NCI-H2107 (cell line): ENCODE data around the gene GPR17.

Experiments
- DNase-seq: peaks from one replicate; lab custom pipeline; 2025; lab: John Stamatoyannopoulos, UW

The GPR17 gene

DNA sequence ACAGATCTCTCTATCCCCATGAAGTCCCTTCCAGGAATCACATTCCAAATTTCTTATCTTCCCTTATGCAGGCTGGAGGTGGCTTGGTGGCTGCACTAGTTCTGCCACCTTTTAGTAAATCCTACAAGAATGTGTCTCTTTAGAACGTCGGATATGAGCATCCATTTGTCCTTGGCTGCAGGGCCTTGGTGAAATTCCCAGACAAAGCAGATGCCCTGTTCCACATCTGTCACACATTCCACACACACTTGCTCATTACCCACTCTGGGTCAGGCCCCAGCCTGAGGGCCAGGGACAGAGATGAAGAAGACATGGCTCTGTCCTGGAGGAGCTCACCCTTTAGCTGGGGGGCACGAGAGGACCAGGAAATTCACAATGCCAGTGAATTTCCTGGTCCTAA lies 31.2 kb upstream of the GPR17 start:
- no peak for DNase-seq

DNA sequence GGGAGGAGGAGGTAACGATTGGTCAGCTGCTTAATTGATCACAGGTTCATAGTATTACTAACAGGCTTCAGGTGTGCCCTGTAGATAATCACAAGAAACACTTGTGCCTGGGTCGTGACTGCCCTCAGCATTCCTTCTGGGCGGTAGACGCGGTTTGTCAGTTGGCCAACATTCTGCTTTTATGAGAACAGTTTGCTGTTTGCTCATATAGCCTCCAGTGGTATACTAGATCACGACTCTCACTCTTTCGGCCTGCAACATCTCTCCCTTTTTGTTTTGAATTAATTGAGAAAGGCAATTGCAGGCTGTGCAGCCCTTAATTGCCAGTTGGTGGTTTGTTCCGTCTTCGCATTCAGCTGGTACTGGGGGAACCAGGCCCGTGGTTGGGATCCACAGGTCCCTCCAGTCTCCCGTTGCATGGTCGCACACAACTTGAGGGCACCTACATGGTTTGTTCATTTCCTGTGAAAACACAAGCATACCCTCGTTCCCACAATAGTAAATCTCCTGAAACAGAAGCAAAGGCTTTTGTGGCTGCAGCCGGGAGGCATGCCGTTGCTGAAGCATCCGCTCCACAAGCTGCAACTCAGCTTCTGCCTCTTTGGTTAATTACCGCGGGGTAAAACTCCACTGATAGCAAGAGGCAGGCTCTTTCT lies 30.3 kb upstream of the GPR17 start:
- no peak for DNase-seq

DNA sequence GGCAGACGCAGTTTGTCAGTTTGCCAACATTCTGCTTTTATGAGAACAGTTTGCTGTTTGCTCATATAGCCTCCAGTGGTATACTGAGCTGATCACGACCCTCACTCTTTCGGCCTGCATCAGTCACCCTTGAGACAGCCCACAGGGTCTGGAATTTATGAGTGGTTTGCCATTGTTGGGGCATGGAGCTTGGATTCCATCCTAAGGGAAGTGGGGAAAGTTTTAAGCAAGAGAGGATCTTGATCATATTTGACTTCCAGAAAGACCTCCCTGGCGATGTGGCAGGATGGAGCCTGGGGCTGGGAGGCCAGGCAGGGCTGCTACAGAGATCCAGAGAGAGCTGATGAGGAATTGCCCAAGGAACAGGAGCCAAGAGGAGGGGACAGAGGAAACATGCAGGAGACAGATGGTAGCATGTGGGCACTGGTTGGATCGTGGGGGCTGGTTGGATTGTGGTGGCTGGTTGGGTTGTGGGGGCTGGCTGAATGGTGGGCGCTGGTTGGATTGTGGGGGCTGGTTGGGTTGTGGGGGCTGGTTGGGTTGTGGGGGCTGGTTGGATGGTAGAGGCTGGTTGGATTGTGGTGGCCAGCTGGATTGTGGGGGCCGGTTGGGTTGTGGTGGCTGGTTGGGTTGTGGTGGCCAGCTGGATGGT lies 27.3 kb upstream of the GPR17 start:
- DNase-seq, result no peak

DNA sequence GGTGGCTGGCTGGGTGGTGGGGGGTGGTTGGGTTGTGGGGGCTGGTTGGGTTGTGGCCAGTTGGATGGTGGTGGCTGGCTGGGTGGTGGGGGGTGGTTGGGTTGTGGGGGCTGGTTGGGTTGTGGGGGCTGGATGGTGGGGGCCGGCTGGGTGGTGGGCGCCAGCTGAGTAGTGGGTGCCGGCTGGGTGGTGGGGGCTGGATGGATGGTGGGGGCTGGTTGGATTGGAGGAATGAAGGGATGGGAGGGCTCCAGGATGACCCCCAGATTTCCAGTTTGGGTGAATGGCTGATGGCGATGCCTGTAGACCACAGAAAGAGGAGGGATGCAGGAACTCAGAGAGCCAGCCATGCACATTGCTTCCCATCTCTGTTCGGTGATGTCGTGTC lies 26.8 kb upstream of the GPR17 start:
- no peak for DNase-seq

DNA sequence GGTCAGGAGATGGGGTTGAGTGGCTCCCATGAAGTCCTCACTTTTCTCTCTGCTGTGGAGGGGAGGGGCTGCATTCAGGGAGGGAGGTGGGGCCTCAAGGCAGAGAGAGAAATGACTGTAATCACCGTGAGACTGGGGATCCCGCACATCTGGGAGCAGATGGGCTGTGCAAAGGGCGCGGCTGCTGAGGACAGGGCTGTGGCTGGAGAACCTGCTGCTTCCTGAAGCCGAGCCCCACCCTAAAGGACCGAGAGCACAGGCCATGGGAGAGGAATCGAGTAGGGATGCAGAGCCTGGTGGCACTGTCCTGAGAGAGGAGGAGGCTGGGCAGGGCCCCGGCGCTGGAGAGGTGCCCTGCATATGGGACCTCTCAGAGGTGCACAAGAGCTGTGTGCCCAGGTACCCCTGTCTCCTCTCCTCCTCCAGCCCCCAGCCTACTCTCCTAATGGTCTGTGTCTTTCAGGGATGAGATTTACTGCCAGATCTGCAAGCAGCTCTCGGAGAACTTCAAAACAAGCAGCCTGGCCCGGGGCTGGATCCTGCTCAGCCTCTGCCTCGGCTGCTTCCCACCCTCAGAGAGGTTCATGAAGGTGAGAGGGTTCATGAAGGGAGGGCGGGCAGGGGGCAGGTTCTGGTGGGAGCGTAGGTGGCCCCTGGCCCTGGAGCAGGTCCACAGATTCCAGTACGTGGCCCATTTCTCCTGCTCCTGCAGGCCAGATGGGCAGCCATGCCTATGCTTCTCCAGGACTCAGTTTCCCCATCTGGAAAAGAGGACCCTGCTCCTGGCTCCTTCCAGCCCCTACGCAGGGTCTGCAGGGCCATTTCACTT lies 25.9 kb upstream of the GPR17 start:
- no peak for DNase-seq

DNA sequence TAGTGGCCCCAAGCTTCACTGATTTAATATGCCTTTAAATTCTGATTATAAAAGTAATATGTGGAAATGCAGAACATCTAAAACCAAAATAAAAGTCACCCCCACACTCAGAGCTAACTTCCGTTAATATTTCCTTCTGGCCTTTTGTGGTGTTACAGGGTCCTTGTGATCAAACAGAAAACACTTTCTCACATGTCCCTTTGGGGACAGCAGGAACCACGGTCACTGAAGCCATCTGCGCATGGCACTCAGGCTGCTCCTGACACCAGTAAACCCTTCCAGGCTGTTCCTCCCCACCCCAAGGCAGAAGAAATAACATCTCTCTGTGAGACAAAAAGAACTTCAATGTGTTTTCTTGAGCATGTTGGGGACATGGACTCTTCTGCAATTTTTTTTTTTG lies 25.1 kb upstream of the GPR17 start:
- no peak for DNase-seq

DNA sequence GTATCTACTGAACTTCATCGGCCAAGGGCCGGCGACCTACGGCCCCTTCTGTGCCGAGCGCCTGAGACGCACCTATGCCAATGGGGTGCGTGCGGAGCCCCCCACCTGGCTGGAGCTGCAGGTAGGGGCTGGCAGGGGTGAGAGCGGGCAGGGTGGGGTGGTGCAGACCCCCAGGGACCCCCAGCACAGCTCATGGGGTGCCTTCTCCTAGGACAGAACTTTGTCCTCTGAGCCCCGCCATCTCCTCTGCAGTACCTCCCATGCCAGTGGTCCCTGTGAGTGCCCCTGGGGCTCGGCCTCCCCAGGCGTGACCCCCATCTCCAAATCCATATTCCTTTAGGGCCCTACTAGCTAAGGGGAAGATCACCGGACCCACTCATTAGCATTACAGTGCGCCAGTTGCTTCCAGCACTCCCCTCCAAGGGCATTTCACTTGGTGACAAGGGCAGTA lies 23.9 kb upstream of the GPR17 start:
- DNase-seq, result no peak

DNA sequence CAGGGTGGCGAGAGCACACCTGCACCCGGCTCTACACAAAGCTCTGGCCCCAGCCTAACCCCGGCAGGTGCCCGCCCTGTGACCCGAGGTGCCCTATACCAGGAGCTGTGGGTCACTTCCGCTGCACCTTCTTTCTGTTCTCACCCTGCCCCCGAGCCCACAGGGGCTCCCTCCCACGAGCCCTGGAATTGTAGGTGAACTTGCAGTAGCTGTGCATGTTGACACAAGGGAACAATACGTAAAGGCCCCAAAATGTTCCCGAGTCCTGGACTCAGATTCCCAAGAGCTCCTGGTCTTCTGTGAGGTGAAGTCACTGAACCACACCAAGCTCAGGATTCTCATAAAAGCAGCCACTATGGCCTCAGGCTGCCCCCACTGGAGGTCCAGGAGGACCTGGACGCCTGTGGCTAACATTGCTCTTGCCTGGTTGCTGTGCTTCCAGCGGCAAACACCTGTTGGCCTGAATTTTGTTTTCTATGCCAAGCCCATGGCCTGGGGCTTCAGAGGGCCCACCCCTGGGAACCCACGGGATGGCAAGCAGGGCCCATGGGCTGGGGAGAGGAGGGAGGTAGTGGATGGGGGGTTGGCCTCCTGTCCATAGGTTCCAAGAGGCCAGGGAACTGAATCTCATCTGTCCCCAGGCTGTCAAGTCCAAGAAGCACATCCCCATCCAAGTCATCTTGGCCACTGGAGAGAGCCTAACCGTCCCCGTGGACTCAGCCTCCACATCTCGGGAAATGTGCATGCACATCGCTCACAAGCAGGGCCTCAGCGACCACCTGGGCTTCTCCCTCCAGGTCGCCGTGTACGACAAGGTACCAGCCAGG lies 23.2 kb upstream of the GPR17 start:
- no peak for DNase-seq

DNA sequence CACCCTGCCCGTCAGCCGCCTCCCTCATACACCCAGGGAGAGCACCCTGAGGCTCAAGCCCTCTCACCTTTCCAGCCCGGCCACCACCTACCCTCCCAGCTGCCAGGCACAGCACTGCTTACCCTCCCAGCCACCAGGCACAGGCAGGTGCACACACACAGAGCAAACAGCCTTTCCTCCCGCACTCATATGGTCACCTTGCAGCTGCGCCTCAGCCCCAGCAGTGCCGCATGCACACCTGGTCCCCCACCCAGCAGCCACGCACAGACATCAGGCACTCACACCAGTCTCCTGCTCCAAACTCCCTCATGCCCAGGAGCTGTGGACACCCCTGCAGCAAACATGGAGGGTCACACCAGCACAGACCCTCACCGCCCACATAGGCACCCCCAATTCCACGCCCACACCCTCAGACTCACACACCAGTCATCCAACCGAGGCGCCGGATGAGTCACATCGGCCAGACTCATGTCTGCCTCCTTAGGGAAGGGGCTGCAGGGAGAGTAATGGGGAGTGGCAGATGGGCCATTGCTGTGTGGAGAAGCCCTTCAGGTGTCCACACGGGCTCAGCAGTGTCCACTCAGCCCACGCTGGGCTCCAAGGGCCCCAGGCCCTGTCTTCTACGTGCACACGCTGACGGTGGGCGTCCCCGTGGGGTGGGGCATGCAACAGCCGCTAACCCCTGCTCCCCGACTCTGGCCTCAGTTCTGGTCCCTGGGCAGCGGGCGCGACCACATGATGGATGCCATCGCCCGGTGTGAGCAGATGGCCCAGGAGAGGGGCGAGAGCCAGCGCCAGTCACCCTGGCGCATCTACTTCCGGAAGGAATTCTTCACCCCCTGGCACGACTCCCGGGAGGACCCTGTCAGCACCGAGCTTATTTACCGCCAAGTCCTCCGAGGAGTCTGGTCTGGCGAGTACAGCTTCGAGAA lies 22.3 kb upstream of the GPR17 start:
- DNase-seq, result no peak

DNA sequence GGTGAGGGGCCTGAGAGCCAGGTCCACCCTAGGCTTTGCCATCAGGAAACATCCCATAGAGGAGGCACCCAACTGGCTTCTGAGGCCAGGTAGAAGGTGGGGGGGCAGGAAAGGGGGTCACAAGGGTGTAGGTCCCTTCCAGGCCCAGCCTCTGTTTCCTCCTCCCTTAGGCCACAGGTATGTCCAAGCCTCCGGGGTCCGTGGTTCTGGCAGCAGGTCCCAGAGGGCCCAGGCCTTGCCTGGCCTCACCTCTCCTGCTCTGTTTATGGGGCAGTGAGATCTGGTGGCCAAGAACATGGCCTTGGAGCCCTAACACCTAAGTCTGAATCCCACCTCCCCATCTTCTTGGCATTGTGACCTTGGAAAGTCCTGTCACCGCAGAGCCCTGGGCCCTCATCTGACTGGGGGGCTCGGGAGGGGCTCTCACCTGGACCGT lies 21.6 kb upstream of the GPR17 start:
- DNase-seq, result no peak

DNA sequence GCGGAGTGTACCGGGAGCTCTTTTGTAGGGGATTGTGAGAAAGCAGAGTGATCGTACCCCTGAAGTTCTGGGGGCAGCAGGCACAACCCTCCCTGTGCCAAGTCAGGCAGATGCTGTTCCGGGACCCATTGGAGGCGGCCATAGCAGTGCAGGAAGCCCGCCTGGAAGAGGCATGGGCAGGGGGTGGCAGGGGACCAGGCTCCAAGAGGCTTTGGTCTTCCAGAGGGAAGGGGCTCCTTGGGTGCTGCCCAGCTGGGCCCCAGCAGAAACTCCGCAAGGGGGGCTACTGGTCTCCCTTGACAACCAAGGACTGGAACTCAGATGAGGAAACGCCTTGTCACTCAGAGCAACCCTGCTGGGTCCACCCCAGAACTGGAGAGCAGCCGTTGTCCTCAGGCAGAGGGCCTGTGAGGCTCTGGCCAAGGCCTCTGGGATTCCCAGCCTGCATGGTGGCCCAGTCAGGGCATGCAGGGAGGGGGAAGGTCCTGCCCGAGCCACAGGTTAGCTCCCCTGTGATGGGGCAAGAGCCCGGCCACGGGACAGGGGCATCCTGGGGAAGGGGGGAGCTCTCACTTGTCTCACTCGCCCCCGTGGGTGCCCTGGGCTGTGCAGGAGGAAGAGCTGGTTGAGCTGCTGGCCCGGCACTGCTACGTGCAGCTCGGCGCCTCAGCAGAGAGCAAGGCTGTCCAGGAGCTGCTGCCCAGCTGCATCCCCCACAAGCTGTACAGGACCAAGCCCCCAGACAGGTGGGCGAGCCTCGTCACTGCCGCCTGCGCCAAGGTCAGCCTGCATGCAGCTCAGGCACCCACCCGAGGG lies 21.0 kb upstream of the GPR17 start:
- DNase-seq, result no peak

DNA sequence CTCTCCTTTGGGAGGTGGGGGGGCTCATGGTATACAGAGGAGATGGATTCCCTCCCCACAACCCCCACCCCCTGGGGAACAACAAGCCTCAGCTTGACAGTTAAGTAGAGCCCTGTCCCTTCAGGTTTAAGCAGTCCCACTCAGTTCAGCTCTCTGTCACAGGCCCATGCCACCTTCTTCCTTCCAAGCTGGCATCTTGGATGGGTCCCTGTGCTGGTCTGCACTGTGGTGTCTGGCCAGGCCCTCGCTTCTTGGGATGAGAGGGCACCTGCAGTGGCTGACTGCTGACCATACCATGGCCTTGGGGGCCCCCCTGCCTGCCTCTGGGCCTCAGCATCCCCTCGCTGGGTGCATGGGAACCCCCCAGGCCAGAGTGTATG lies 20.4 kb upstream of the GPR17 start:
- no peak for DNase-seq

DNA sequence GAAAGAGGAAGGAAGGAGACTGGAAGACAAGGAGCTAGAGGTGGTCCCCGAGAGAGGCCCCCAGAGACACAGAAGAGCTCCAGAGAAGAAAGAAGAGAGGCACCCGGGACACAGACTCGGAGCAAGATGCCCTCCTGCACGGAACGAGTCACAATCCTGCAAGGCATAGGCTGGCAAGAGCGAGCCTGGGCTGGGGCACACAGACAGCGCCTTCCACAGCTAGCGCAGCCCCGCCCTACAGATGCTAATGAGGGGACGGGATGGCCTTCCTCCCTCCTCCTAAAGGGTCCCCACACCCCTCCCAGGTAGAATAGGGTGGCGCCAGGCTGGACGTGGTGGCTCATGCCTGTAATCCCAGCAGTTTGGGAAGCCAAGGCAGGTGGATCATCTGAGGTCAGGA lies 19.8 kb upstream of the GPR17 start:
- no peak for DNase-seq

DNA sequence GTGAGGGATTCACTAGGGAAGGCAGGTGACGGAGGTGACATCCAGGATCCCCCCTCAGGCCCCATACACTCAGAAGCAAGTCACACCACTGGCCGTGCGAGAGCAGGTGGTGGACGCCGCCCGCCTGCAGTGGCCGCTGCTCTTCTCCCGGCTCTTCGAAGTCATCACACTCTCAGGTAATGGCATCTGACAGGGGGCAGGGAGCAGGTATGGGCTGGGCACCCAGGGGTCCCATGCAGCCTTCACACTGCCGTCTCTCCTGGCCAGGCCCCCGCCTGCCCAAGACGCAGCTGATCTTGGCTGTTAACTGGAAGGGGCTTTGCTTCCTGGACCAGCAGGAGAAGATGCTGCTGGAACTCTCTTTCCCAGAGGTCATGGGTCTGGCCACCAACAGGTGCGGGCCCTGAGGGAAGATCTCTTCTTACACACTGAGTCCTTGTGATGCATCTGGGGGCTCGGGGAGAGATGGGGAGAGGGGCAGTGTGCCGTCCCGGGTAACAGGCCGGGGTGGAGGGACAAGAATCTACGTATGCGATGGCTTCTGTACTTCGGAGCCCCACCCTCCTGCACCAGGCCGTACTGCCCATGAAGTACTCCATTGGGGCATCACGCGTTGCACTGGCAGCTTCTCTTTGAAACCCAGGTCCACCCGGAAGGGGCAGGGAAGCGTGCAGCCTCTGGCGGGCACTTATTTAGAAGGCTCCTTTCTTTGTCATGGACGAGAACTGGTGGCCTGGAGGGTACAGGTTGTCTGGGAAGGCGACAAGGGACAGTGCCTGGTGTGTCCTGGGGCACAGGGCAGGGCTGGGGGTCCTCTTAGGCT lies 18.8 kb upstream of the GPR17 start:
- no peak for DNase-seq

DNA sequence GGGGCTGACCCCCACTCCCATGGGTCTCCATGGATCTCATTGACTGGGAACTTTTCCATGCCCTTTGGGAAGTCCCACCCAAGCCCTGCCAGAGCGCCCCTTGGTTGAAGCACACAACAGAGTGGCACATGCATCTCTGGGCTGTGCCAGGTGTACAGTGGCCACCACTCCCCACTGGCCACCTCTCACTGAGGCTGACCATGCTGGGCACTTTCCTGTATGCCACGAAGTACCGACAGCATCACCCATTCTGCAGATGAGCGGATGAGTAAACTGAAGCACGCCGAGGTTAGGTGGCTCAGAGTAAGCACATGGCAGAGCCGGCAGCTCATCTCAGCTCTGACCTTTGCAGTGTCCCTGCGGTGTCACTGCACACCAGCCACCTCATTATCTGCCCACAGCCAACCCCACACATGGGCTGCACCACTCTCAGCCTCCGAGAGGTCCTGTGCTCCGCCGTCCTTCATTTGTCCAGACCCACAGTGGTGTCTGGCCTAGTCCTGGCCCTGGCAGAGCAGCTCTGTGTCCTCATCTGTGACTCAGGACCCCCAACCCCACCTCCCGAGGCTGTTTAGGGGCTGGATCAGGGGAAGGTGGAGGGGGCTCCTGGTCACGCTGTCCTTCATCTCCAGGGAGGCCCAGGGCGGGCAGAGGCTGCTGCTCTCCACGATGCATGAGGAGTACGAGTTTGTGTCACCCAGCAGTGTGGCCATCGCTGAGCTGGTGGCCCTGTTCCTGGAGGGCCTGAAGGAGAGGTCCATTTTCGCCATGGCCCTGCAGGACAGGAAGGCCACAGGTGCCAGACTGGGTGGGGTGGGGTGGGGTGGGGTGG lies 18.0 kb upstream of the GPR17 start:
- DNase-seq, result no peak

DNA sequence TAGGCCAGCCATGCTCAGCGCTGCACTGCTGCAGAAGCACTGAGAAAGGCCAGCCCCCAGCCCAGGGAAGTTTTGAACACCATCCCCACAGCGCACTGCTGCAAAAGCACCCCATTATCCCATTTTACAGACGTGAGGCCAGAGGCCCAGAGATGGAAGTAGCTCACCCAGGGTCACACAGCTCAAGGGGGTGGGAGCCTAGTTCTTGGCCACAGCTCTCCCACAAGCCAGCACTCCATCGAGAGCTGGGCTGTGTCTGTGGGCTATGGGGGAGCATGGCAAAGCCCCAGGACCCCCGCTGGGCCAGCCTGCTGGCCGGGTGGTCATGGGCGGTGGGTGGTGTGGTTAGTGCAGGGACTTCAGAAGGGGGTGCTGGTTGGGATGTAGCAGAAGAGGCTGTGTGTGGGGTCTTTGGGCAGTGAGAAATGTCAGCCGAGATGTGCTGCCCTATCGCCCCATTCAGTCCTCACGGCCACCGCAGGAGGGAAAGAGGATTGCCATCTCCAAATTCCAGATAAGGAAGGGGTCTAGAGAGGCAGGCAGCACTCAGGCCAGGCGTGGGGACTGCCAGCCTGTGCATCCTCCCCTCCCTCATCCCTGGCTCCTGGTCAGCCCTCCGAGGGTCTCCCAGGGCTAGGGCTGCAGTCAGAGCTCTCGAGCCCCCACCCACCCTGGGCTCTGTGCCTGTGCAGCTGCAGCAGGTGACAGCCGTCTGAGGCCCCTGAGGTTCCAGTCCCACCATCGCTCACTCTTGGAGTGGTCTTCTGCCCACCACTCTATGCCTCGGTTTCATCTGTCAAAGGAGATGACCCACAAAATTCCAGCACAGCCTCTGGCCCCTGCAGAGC lies 17.0 kb upstream of the GPR17 start:
- DNase-seq, result no peak

DNA sequence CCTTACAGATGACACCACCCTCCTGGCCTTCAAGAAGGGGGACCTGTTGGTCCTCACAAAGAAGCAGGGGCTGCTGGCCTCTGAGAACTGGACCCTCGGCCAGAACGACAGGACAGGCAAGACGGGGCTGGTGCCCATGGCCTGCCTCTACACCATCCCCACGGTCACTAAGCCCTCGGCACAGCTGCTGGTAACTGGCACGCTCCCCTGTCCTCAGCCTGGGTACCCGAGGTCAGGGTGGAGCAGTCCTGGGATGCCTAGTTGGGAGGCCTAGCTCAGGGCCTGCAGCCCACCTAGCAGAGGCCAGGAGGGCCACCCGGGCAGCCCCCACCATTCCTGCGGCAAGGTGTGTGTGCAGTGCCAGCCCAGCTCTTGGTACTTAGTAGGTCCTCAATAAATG lies 16.3 kb upstream of the GPR17 start:
- no peak for DNase-seq
